ENCODE data around the gene MYL6. TPM values are rescaled to one million over a fixed set of nuclear protein-coding genes. Genes with fewer than 3 reads are reported as not detected.
A peak's percentile ranks its signal among the peaks of the same experiment; 100 is the strongest.

MYL6 gene
- total RNA-seq, 1 experiment from 2014 or later, result 1,181 TPM

GRCh38 chr12:56152132-56152755 is 5.9 kb upstream of the MYL6 start, which contains the start of gene MYL6B:
Gene MYL6B (plus strand): TSS chr12:56152587. CDS start chr12:56153919, 1,332 bp downstream.
- Histone ChIP-seq H2BK12ac (ENCODE audit: insufficient read length, low read depth, low read length) (no peak within 1 kb of the TSS), H3K56ac (ENCODE audit: insufficient read length, low read depth, low read length) (no peak within 1 kb of the TSS), H3K4me1 (ENCODE audit: insufficient read depth, low read length) (0 out of 2 replicates have a peak, but pooled peaks cover 2% of the 10 kb centered on the region), H4K8ac (replicated peaks; ENCODE audit: insufficient read length, low read depth, low read length) (no peak within 1 kb of the TSS), H4K20me1 (ENCODE audit: control insufficient read depth, insufficient read depth, insufficient read length) (no peaks in the 10 kb centered on the region), H4K5ac (ENCODE audit: insufficient read length, low read depth, low read length) (no peak within 1 kb of the TSS), H3K79me2 (ENCODE audit: insufficient read depth, low read length) (no peaks in the 10 kb centered on the region; the same call in 1 of the 2 replicates), H2BK5ac (ENCODE audit: insufficient read length, low read length) (no peak within 1 kb of the TSS), H2BK120ac (ENCODE audit: low read depth, low read length, poor library complexity, severe bottlenecking) (peak within 1 kb of the TSS; percentile 63), H3K79me1 (ENCODE audit: insufficient read depth, low read depth, low read length, poor library complexity, severe bottlenecking) (no peaks in the 10 kb centered on the region), H3K9ac (ENCODE audit: extremely low read depth, insufficient read length, low read length) (peak within 1 kb of the TSS; percentile 82), H3K27me3 (ENCODE audit: insufficient read depth, low read length) (no peaks in the 10 kb centered on the region), H3K23ac (ENCODE audit: insufficient read length, low read depth, low read length) (no peak within 1 kb of the TSS), H3K23me2 (ENCODE audit: insufficient read length, low read depth, low read length, poor library complexity, severe bottlenecking) (peaks cover 12% of the 10 kb centered on the region), H3K14ac (ENCODE audit: insufficient read depth, low read length) (peak within 1 kb of the TSS; percentile 49; the same call in 1 of the 2 replicates), H3K4me2 (ENCODE audit: insufficient read depth, insufficient read length, low read length) (peak within 1 kb of the TSS; percentile 83), H3K27ac (ENCODE audit: insufficient read length, low read depth, low read length) (no peak within 1 kb of the TSS), H3K4ac (ENCODE audit: low read depth, low read length) (no peak within 1 kb of the TSS; the same call in 1 of the 2 replicates), H3K9me3 (ENCODE audit: control insufficient read depth, low read depth, low read length) (no peaks in the 10 kb centered on the region), H2BK15ac (ENCODE audit: low read depth, low read length) (no peak within 1 kb of the TSS), H3T11ph (ENCODE audit: low read length) (no peak within 1 kb of the TSS), H2AFZ (ENCODE audit: low read length) (no peak within 1 kb of the TSS), H2AK5ac (ENCODE audit: insufficient read length, low read length) (no peak within 1 kb of the TSS), H3K18ac (ENCODE audit: insufficient read length, low read depth, low read length) (no peak within 1 kb of the TSS), H2BK20ac (ENCODE audit: low read depth, low read length, poor library complexity, severe bottlenecking) (no peak within 1 kb of the TSS), H4K91ac (ENCODE audit: insufficient read length, low read depth, low read length) (no peak within 1 kb of the TSS)
- H3K27me3 Mint-ChIP-seq (ENCODE audit: low read depth), result no peaks in the 10 kb centered on the region; the same call in 1 of the 2 replicates
- H3K27ac Mint-ChIP-seq, result peak within 1 kb of the TSS; percentile 94 to 99 (median 94); a peak in 6 of 7 replicates
- TF ChIP-seq CTCF (conservative IDR thresholded peaks at IDR 0.05), result no peak
- peaks cover 16 to 27% (median 22%) of the 10 kb centered on the region in 3 experiments; a peak in 6 of 7 replicates for H3K36me3 Mint-ChIP-seq (ENCODE audit: insufficient read depth in 1 of 3, low read depth in 3 of 3)
- no CpG with 5 or more reads among the region's 37 CpGs for WGBS (ENCODE audit: extremely low coverage, insufficient read length, low lambda C conversion rate)
- peak within 1 kb of the TSS; percentile 90 to 95 for H3K4me3 Mint-ChIP-seq
- H3K9me3 Mint-ChIP-seq, result no peaks in the 10 kb centered on the region; a peak in 1 of 5 replicates
- peaks cover 24 to 30% of the 10 kb centered on the region in 2 experiments for H3K4me1 Mint-ChIP-seq
- peak; percentile 94 for DNase-seq
